GM19452 (cell line): ENCODE data around the gene PTPRN2.

ENCODE experiments used
- ATAC-seq: cut with Tn5 transposase; IDR thresholded peaks from one replicate; pipeline ENCODE4 v1.9.1; 2021; ENCODE audit not compliant: unreplicated experiment

The PTPRN2 gene

DNA sequence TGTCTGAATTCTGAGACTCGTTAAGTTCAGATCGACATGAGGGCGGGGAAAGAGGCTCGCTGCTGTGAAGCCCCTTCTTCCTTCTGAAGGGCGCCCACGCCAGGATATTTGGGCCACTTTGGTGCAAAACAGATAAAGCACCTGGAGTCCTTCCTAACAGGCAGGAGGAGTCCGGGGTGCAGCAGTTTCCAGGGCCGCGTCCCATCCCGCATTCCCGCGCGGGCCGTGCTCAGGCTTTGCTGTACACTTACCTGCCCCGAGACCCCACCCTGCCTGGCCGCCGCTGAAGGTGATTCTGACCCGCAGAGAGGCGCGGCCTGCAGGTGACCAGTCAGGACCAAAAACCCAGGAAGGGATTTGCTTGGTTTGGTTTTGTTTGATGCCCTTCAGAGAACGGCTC, 454.6 kb downstream of the PTPRN2 start:
- no peak for ATAC-seq

DNA sequence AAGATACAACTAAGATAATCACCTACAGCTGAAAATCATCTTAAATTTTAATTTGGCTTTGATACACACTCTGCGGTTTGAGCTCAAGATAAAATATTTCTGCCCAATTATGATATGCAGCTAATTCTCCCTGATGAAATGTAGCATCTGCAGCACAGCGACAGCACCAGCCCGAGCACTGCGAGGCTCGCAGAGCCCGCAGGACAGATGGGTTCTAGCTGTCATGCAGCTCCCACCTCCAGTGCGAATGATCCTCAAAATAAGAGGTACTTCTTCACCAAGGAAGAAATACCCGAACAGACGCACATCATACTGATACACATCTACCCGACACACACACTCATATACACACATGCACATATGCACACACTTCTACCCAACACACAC, 457.6 kb downstream of the PTPRN2 start:
- no peak for ATAC-seq

DNA sequence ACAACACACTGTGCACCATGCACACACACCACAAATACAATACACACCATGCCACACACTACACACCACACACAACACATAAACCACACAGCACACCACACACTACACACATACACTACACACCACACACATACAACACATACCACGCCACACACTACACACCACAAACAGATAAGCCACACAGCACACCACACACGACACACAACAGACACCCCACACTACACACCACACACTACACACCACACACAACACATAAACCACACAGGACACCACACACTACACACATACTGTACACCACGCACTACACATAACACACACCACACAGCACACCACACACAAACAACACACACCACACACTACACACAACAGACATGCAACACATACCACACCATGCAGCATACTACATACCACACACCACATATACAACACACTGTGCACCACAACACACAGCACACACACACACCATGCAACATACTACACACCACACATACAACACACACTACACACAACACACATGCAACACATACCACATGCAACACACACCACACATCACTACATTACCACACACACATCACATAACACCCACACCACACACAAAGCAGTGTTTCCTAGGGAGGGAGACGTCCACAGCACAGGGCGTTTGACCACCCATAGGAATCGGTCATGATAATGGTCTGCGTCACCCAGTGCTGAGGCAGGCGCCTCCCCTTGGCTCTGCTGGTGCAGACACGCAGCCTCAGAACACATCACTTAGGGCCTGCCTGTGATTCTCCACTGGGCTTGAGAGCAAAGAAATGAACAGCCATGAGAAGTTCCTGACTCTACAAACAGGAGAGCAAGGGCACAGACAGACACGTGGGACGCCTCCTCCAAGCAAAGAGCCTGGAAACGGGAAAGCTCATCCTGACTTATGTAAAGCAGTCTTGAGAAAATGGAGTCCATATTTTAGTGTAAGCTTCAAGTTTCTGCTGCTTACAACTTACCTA, 458.3 kb downstream of the PTPRN2 start:
- no peak for ATAC-seq

DNA sequence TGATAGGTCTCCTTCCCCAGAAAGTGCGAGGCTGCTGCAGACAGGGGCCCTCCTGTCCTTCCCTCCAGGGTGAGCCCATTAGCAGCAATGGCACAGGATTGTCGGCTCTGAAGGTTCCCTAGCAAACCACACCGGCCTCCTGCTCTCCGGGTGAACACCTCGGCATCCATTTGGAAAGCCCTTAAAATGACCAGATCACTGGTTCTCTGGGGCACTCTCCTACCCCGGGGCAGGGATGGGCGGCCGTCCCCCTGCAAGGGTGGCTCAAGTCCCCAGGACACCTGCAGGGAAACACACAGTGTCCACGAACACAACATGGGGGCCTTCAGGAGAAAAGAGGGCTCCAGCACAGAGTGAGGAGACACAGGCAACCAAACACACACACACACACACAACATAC, 459.1 kb downstream of the PTPRN2 start:
- no peak for ATAC-seq

DNA sequence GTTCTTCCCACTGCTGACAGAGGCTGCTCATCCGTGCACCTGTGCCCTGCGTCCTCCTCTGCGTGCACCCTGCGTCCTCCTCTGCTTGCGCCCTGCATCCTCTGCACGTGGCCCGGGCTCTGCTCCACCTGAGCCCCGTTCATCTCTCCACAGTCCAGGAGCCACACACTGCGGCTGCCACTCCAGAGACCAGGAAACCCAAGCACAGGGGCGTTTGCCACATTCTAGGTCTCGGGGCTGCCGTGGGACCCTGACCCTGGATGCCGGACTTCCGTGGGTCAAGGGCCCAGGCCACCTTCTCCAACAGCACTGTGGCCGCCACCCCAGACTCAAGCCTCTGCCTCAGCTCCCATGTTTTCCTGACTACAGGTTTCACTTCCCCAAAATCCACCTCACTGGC, 460.4 kb downstream of the PTPRN2 start:
- ATAC-seq = no peak

DNA sequence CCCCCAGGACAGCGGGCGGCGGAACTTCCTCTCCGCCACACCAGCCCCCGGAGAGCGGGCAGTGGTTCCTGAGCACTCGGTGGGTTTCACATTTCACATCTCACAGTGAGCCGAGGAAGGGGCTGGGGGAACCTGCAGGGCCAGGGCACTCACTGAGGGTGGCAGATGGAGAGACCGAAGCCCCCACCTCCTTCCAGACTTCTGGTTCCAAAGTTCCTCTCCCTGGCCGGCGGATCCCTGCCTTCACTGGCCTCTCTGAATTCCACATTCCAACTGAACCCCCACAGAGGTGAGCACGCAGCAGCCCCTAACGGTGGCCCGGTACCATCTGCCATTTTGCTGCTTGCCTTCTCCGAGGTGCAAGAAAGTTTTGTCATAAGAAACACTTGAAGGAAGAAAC, 461.0 kb downstream of the PTPRN2 start:
- no peak for ATAC-seq

DNA sequence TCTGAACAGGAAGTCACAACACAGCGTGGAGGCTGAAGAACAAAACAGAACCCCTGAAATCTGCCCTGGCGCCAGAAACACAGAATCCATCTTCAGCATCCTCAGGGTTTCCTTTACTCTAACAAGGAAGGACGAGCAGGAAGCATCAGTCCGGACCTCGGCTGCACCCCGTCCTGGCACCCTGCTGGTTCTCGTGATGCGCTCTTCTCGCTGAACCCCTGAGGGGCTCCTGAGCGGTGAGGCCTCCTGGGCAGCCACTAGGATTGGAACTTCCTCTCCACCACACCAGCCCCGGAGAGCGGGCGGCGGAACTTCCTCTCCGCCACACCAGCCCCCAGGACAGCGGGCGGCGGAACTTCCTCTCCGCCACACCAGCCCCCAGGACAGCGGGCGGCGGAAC, 461.9 kb downstream of the PTPRN2 start:
- ATAC-seq = no peak

DNA sequence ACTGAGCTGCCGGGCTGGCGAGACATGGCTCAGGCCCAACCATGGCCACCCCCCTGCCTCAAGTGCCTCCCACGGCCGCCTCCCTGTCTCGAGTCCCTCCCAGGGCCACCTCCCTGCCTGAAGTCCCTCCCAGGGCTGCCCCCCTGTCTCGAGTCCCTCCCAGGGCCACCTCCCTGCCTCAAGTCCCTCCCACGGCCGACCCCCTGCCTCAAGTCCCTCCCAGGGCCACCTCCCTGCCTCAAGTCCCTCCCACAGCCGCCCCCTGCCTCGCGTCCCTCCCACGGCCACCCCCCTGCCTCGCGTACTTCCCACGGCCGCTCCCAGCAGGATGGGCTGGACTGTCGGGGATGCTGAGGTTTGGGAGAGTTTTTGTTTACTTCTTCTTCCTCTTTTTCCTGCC, 462.5 kb downstream of the PTPRN2 start:
- ATAC-seq = no peak

DNA sequence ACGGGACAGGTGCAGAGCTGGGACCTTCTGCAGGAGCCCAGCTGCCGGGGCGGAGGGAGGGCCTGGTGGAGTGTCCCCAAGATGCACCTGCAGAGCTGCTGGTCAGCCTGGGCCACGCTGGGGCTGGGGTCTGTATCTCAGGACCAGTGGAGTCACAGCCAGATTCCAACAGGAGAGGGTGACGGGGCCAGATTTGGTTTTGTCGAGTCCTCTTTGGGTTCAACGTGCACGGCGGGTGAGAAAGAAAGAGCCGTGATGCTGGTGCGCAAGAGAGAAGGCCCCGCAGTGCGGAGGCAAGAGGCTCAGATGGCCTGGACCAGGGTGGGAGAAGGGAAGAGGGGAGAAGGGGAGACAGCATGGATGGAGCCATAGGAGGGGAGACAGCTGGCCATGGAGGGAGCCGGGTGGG, 462.9 kb downstream of the PTPRN2 start:
- no peak for ATAC-seq

DNA sequence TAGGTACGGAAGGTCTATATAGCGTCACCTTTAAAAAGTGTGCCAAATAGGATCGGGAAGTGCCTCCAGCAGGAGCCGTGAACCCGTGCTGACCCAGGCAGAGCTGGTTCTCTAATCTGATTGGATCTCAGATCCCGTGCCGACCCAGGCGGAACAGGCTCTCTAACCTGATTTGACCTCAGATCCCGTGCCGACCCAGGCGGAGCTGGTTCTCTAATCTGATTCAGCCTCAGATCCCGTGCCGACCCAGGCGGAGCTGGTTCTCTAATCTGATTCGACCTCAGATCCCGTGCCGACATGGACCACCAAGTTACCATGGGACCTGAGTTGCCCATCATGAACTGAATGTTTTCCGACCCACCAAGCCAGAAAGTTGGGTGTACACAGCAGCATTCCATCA, 463.9 kb downstream of the PTPRN2 start:
- no peak for ATAC-seq

DNA sequence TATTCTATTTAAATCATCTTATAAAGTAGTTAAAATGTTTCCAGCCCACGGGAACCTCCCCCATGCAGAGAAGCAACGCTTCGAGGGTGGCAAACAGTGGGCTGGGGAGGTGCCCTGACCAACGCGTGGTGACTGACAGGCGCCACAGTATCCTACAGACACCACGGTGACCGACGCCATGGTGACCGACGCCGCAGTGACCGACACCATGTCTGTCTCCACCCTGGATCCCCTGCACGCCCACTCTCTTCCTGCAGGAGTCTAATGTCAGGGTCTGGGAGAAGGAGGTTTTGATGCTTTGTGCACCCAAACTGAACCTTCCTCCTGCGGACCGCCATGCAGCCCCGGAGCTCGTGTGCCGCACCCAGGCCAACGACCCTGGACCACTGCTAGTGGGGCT, 464.4 kb downstream of the PTPRN2 start:
- no peak for ATAC-seq

DNA sequence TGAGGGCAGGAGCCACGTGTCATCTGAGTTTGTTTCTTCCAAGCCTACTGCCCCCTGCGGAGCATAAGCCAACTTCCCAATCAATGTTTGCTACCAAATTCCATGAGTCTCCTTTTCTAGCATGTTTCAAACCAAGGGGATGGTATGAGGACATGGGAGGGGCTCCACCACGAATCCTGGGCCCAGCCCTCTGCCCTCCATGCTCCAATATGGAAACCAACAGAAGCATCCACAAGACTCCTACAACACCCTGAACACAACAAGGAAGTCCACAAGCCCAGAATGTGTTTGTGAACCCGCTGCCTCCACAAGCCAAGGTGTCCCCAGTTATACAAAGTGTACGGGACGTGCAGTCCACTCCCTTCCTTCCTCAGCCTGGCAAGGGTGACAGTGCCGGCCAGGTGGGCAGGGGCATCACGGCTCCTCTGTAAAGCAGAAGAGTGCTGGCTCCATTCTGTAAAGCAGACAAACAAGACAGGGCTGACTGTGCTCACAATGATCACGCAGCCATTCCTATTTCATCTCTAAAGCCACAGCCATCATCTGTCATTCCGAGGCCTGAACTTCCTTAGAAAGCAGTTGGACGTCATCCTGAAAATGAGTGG, 466.1 kb downstream of the PTPRN2 start:
- no peak for ATAC-seq

DNA sequence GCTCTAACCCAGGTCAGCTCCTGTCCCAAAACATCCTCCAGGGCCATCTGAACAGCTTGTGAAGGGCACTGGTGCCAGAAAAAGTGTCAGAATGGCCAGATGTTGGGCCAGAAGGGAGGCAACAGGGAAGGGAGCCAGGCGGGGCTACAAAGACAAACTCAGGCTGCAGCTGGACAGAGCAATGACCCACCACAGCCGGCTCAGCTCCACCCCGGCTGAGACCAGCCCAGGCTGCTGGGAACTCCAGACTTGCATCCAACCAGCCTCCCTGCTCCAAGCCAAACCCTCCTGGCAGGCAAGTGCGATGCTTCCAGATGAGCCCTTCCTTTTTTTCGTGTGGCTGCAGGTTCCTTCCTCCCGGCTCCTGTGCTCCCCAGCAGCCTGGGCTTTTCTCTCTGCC, 466.9 kb downstream of the PTPRN2 start:
- ATAC-seq = no peak

DNA sequence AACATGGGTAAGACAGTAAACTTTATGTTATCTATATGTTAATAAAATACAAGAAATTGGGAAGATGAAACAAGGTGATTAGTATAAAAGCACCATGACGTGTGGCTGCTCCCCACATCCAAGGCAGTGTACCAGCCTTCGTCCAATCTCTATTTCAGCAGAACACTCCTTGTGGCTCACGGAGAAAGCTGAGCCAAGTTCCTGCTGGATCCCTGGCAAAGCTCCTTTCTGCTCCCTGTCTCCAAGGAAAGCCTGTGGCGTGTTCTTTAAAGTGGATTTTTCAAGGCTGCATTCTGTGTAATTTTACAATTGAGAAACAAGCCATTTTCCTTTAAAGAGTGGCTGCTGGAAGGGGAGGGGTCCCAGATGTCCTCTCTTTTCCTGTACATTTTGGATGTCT, 467.3 kb downstream of the PTPRN2 start:
- no peak for ATAC-seq

DNA sequence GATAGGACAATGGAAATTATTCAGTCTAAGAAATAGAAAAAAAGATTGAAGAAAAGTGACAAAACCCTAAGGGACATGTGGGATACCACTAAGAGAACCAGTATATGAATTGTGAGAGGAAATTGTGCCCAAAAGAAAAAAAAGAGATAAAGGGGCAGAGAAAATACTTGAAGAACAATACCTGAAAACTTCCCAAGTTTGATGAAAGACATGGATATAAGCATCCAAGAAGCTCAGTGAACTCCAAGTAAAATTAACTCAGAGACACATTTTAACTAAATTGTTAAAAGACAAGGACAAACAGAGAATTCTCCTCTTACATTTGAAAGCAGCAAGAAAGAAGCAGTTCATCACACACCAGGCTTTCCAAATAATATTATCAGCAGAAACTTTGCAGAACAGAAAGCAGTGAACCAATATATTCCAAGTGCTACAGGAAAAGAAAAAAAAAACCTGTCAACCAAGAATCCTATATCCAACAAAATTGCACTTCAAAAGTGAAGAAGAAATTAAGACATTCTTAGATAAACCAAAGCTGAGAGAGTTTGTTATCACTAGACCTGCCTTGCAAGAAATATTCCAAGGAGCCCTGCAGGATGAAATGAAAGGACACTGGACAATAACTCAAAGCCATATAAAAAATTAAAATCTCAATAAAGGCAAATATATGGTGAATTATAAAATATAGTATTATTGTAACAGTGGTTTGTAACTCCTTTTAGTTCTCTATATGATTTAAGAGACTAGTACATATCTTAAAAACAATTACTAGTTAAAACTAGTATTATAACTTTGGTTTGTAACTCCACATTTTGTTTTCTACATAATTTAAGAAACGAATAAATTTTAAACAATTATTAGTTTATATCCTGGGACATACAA, 470.0 kb downstream of the PTPRN2 start:
- ATAC-seq = no peak

DNA sequence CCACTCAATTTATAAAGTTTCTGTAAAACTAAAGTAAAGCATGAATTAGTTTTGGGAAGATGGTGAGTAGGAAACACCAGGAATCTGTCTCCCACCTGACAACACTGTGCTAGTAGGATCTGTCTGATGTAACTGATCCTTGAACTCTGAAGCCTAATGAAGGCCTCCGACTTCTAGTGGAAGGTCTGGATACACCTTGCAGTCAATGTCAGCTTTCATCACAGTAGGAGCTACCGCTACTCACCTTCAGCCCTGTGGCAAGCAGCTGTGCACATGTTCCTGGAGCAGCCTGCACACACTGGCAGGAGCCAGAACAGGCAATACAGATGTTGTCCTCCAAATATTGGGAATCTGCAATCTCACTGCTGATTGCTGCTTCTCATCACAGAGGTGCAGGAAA, 471.4 kb downstream of the PTPRN2 start:
- no peak for ATAC-seq

DNA sequence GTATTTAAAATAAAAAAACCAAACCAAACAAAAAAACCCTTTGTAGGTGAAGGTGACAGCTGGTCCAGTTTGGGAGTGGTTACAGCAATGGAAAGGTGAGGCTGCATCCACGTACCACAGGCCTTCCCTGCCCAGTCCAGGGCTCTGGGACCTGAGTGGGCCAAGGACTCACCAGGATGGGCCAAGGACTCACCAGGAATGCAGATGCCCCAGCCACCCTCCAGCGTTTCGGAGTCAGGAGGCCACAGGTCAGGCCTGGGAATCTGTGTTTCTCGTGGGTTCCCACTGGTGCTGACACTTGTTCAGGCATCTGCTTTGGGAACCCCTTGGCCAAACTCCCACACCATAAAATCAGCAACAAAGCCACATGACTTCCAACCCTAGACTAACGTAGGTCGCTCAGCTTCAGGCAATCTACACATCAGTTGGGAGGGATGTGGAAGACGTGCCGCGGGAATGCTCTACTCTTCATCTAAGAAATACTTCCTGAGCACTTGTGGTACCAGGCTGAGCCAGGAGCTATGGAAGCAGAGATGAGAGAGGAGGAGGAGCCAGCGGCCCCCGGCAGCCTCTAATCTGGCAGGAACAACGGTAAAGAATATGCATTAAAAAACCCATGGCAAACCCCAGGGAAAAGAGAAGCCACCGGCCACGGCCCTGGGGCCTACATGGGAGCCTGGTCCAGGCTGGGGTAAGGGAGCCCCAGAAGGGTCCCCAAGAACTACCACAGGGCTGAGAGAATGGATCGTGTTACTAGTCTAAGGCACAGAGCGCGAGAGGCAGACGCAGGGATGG, 473.4 kb downstream of the PTPRN2 start:
- ATAC-seq = no peak

DNA sequence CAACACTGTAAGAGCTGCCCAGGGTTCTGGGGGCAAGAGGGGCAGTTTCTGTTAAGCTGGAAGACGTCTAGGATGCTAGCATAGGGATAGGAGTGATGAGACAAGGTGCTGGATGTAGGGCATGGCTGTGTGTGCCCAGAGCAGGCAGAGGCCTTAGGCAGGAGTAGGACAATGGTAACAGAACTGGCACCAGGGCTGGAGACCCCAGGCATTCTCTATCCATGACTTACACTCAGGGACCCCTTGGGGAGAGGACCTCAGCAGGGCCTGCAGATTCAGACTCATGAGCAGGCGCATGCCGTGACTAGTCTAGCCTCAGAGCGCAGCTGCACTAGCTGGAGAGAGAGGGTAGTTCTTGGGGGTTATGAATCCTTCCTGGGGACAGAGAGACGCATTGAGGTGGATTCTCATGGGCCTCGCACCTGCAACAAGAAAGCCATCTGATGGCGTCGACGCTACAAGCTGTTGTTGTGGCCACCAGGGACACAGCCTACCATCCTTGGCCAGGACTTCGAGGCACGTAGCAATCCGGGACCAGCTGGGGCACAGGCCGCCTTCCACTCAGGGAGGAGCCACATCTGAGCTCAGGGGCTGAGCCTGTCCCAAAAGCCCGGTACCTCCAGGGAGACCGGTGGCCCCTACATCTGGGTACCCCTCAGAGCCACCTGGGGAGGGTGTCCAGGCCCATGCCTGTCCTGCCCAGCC, 474.1 kb downstream of the PTPRN2 start:
- no peak for ATAC-seq

DNA sequence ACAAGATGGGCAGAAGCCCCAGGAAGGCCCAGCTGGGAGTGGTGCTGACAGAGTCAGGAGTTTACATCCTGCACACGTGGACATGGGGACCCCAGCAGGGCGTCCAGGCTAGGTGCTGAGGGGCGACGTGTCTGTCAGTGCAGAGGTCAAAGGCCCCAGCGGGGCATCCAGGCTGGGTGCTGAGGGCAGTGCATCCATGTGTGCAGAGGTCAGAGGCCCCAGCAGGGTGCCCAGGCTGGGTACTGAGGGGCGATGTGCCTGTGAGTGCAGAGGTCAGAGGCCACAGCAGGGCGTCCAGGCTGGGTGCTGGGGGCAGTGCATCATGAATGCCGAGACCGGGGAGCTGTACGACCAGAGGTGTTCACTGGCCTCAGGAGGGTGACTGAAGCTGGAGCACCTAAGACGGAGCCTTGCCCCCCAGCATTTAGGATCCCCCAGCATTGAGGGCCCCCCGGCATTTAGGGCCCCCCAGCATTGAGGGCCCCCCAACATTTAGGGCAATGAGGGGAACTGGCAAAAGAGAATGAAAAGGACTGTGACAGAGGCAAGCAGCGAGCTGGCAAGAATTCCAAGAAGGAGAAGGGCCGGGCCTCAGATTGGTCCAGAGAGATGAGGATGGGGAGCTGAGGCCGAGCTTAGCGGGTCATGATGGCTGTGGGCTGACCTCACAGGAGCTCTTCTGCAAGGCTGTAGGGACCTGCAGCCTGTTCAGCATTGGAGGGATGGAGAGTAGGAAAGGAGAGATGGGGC, 474.9 kb downstream of the PTPRN2 start:
- no peak for ATAC-seq
